Fibroblast of the aortic adventitia (primary cell): ENCODE results near the gene FBLIM1. TPM values are rescaled to one million over a fixed set of nuclear protein-coding genes. Genes with fewer than 3 reads are reported as not detected.
A peak's percentile ranks its signal among the peaks of the same experiment; 100 is the strongest.
"Not testable (repeated sequence)": the region's sequence is repeated elsewhere in the genome, so short reads cannot be mapped to it uniquely, and the experiment has no call there.

Experiments used
- DNase-seq: peaks from one replicate; pipeline ENCODE4 v3.0.0-alpha.2; 2010; ENCODE audit warnings: low read depth
- H3K4me3 ChIP-seq: 2 replicates; pipeline ENCODE4 v1.5.1; 2011; ENCODE audit warnings: low read depth, mild to moderate bottlenecking, control low read depth, low read length, moderate library complexity
- CTCF ChIP-seq: IDR thresholded peaks from 2 replicates; pipeline ENCODE4 v1.5.1; 2011; ENCODE audit warnings: mild to moderate bottlenecking, low read length, control low read depth, inconsistent platforms; ENCODE audit not compliant: insufficient read depth
- total RNA-seq: library from RNA; depleted of rRNA; stranded (reverse); fragments of >200 nt; gene quantifications from 2 replicates; pipeline ENCODE4 v1.2.3, GENCODE V29; 2012; ENCODE audit warnings: low replicate concordance

The FBLIM1 gene
- total RNA-seq, 1 donor = 41.0 TPM

DNA sequence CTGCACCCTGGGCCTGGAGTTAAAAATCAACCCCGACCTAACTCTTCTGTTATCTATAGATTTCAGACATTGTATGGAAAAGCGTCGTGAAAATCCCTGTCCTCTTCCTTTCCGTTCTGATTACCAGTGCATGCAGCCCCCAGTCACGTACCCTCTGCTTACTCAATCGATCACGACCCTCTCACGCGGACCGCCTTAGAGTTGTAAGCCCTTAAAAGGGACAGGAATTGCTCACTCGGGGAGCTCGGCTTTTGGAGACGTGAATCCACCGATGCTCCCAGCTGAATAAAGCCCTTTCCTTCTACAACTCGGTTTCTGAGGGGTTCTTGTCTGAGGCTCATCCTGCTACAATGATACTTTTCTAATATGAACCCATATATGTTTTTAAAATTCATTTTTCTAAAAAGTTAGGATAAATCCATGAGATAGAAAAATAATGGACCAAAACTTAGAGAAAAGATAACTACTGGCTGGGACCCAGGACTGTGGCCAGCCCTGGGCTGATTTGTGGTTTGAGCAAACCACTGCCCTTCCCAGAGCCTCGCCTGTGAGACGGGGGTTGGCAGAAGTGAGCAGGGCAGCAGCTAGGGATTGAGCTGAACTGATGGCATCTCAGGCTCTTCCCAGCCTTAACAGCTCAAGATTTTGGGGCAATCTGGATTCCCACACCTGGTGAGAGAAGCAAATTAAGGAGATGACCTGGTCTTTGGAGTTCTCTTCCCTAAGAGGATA, 43.8 kb downstream of the FBLIM1 start:
- peak; percentile 52 for DNase-seq
- no peak for TF ChIP-seq CTCF
- no peak overlapping the region for H3K4me3 ChIP-seq

DNA sequence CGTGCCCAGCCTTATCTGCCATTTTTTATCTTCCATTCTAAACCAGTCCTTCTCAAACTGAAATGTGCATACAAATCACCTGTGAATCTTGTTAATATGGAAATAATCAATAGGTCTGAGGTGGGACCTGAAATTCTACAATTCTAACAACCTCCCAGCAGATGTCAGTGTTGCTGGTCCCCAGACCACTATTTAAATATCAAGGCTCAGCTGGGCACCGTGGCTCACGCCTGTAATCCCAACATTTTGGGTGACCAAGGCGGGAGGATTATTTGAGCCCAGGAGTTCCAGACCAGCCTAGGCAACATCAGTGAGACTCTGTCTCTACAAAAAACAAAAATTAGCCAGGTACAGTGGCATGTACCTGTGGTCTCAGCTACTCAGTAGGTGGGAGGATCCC, 44.8 kb downstream of the FBLIM1 start:
- peak; percentile 30 for TF ChIP-seq CTCF
- H3K4me3 ChIP-seq = no peak overlapping the region
- peak; percentile 47 for DNase-seq

DNA sequence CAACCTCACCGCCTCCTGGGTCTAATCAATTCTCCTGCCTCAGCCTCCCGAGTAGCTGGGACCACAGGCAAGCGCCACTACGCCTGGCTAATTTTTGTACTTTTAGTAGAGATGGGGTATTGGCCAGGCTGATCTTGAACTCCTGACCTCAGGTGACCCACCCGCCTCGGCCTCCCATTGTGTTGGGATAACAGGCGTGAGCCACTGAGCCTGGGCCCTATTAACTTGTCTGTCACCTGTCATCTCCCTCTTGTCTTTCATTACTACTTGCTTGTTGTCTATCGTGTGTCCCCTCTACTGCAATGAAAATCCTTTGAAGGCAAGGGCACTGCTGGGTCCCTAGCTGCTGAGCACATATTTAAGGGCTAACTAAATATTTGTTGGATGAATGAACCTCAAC, 45.5 kb downstream of the FBLIM1 start:
- no peak for DNase-seq
- no peak for TF ChIP-seq CTCF
- H3K4me3 ChIP-seq = no peak overlapping the region

DNA sequence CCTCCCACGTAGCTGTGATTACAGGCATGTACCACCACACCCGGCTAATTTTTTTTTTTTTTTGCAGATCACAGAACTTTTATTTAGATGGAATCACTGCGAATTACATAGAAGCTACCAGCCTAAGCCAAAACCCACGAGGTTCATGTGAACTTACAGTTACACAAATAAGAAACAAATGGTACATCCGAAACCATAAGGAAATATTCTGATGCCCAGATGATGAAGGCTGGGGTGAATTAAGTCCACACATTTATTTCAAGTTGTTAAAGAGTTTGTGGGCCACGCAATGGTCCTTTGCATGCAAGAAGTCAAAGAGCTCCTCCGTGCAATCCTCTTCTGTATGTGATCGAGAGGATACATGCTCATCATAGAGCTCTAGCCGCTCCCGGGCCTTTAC, 48.5 kb downstream of the FBLIM1 start:
- DNase-seq = no peak
- no peak for TF ChIP-seq CTCF

GRCh38 chr1:15807549-15807948, 49.0 kb downstream of the FBLIM1 start, which contains the start of gene UQCRHL:
TSS of gene UQCRHL (minus strand) at chr1:15807649. CDS start at chr1:15807649, 0 bp downstream.
- not testable (repeated sequence) for DNase-seq, H3K4me3 ChIP-seq

More for the DNA sequence above, 48.5 kb downstream of the FBLIM1 start:
- H3K4me3 ChIP-seq = no peak overlapping the region

DNA sequence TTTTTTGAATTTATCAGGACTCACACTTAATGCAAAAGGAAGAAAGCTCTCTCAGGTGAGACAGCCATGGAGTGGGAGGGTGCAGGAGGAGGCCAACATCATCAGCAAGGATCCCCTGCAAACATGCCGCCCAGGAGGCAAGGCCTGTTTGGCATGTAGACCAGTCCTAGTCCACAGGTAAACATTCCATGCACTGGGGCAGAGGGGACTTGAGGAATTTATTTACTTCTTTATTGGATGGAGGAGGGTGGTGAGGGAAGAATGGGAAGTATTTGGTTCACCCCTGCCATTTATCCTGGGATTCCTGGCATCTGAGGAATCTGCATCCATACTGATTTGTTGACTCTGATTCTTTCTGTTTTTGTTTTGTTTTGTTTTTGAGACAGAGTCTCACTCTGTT, 50.4 kb downstream of the FBLIM1 start:
- no peak for DNase-seq
- no peak overlapping the region for H3K4me3 ChIP-seq
- TF ChIP-seq CTCF = no peak

- H3K4me3 ChIP-seq = no peak overlapping the region
- peak; percentile 64 for DNase-seq
- no peak for TF ChIP-seq CTCF
Observed at GRCh38 chr1:15810073-15810472, 51.5 kb downstream of the FBLIM1 start.
